Measurements from ENCODE around the gene IGF1. TPM values are rescaled to one million over a fixed set of nuclear protein-coding genes. Genes with fewer than 3 reads are reported as not detected.
"Not testable (repeated sequence)": the region's sequence is repeated elsewhere in the genome, so short reads cannot be mapped to it uniquely, and the experiment has no call there.

Gene IGF1
- total RNA-seq, 1 donor from 2014 or later, result 1.4 TPM

- peaks cover 5% of the 10 kb centered on the region for H3K9me3 Mint-ChIP-seq (ENCODE audit: low read depth)
- peaks cover 4% of the 10 kb centered on the region for H3K27me3 Mint-ChIP-seq (ENCODE audit: low read depth)
- no peaks in the 10 kb centered on the region for H3K4me1 Mint-ChIP-seq (ENCODE audit: low read depth)
- no peak for DNase-seq (ENCODE audit: low spot score)
- TF ChIP-seq CTCF (IDR thresholded peaks at IDR 0.05), result no peak
- H3K27ac Mint-ChIP-seq (ENCODE audit: unreplicated experiment), result no peak overlapping the region
- H3K4me3 Mint-ChIP-seq (ENCODE audit: unreplicated experiment), result no peak overlapping the region
- no peaks in the 10 kb centered on the region for H3K36me3 Mint-ChIP-seq (ENCODE audit: low read depth)
These were observed 115.0 kb downstream of the IGF1 start for GRCh38 chr12:102365365-102365764.

- no peaks in the 10 kb centered on the region for H3K36me3 Mint-ChIP-seq (ENCODE audit: low read depth)
- H3K27ac Mint-ChIP-seq (ENCODE audit: unreplicated experiment), result no peak overlapping the region
- peaks cover 6% of the 10 kb centered on the region for H3K27me3 Mint-ChIP-seq (ENCODE audit: low read depth)
- TF ChIP-seq CTCF (IDR thresholded peaks at IDR 0.05), result no peak
- no peaks in the 10 kb centered on the region for H3K4me1 Mint-ChIP-seq (ENCODE audit: low read depth)
- no peak overlapping the region for H3K4me3 Mint-ChIP-seq (ENCODE audit: unreplicated experiment)
- H3K9me3 Mint-ChIP-seq (ENCODE audit: low read depth), result peaks cover 5% of the 10 kb centered on the region
- no peak for DNase-seq (ENCODE audit: low spot score)
These were observed 115.7 kb downstream of the IGF1 start for GRCh38 chr12:102364709-102365108.

- DNase-seq (ENCODE audit: low spot score), result no peak
- Mint-ChIP-seq H3K4me1 (ENCODE audit: low read depth) (no peaks in the 10 kb centered on the region), H3K27ac (ENCODE audit: unreplicated experiment) (no peak overlapping the region), H3K27me3 (ENCODE audit: low read depth) (peaks cover 8% of the 10 kb centered on the region), H3K4me3 (ENCODE audit: unreplicated experiment) (no peak overlapping the region), H3K36me3 (ENCODE audit: low read depth) (no peaks in the 10 kb centered on the region), H3K9me3 (ENCODE audit: low read depth) (peaks cover 15% of the 10 kb centered on the region)
- no peak for TF ChIP-seq CTCF (IDR thresholded peaks at IDR 0.05)
These were observed 123.7 kb downstream of the IGF1 start for GRCh38 chr12:102356690-102357089.

- H3K9me3 Mint-ChIP-seq (ENCODE audit: low read depth), result peaks cover 15% of the 10 kb centered on the region
- not testable (repeated sequence) for H3K27ac Mint-ChIP-seq (ENCODE audit: unreplicated experiment); H3K36me3 Mint-ChIP-seq (ENCODE audit: low read depth); H3K4me1 Mint-ChIP-seq (ENCODE audit: low read depth); H3K4me3 Mint-ChIP-seq (ENCODE audit: unreplicated experiment); DNase-seq (ENCODE audit: low spot score); H3K27me3 Mint-ChIP-seq (ENCODE audit: low read depth)
These were observed 126.1 kb downstream of the IGF1 start for GRCh38 chr12:102354281-102354680.

- peaks cover 3% of the 10 kb centered on the region for H3K27me3 Mint-ChIP-seq (ENCODE audit: low read depth)
- H3K9me3 Mint-ChIP-seq (ENCODE audit: low read depth), result peaks cover 15% of the 10 kb centered on the region
These were observed 129.0 kb downstream of the IGF1 start for GRCh38 chr12:102351322-102351721.

More at GRCh38 chr12:102351322-102351721, 129.0 kb downstream of the IGF1 start:
- Mint-ChIP-seq H3K27ac (ENCODE audit: unreplicated experiment) (no peak overlapping the region), H3K4me1 (ENCODE audit: low read depth) (no peaks in the 10 kb centered on the region), H3K36me3 (ENCODE audit: low read depth) (no peaks in the 10 kb centered on the region), H3K4me3 (ENCODE audit: unreplicated experiment) (no peak overlapping the region)
- TF ChIP-seq CTCF (IDR thresholded peaks at IDR 0.05), result no peak
- DNase-seq (ENCODE audit: low spot score), result no peak

Data from chondrocyte (in vitro differentiated cells).